HUDEP-2 (cell line): ENCODE results near the gene DPF1.

Source experiments
- DNase-seq, 76 experiments: peaks; one replicate each; lab custom pipeline; 2025; ENCODE audit not compliant: unreplicated experiment in 76 of 76; lab: John Stamatoyannopoulos, UW

Gene DPF1

GRCh38 chr19:38170334-38170733, 53.7 kb downstream of the DPF1 start:
- no peak for DNase-seq

GRCh38 chr19:38168637-38169036, 55.4 kb downstream of the DPF1 start:
- no peak for DNase-seq

- DNase-seq: no peak
Measured at GRCh38 chr19:38165335-38165734, 58.7 kb downstream of the DPF1 start.

- no peak for DNase-seq
Measured at GRCh38 chr19:38164526-38164925, 59.5 kb downstream of the DPF1 start.

- DNase-seq: no peak
Measured at GRCh38 chr19:38163419-38164290, 60.4 kb downstream of the DPF1 start.

- DNase-seq: no peak
Measured at GRCh38 chr19:38162632-38163031, 61.4 kb downstream of the DPF1 start.

GRCh38 chr19:38162094-38162493, 61.9 kb downstream of the DPF1 start:
- DNase-seq: no peak
